ENCODE measurements around the gene FAM135A.

DNA sequence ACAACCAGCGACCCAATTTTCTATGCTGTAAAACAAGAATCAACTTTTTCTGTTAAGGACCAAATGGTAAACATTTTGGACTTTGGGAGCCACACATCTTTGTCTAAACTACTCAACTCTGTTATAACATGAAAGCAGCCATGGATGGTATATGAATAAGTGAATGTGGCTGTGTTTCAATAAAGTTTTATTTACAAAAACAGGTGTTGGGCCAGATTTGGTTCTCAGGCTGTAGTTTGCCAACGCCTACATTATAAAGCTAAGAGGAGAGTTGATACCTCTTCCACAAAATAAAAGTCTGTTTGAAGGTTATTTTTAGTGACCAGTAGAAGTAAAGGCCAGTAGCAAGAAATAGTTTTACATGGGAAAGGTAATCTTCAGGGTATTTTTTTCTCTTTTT is 93.0 kb downstream of the FAM135A start:
- no peak for TF ChIP-seq YY1 (IDR thresholded peaks at IDR 0.05; ENCODE audit: borderline replicate concordance in 1 of 3, control insufficient read depth in 1 of 3, extremely low read depth in 1 of 3, insufficient read depth in 3 of 3, insufficient read length in 1 of 3, insufficient replicate concordance in 2 of 3, low read depth in 1 of 3, low read length in 2 of 3)
- TF ChIP-seq PHTF2 (CRISPR knock-in tag; IDR thresholded peaks at IDR 0.05), result no peak
